GM23338 (cell line): ENCODE measurements around the gene KRT85.

Experiments
- CREB1 ChIP-seq: fragments of 250-450 bp; sonication (Bioruptor Pico); IDR thresholded peaks from 2 replicates; pipeline ENCODE4 v1.5.0; 2020; ENCODE audit warnings: low read depth, mild to moderate bottlenecking, moderate library complexity
- CTCF ChIP-seq, 2 experiments: fragments of 200-600 bp in 1 of 2; sonication (generic) in 1 of 2; conservative IDR thresholded peaks; 2 replicates each; pipeline versions ENCODE4 v1.5.1 to v1.6.1; 2016 to 2017; ENCODE audit warnings: antibody characterized with exemption in 2 of 2, low read depth in 2 of 2, mild to moderate bottlenecking in 2 of 2, moderate library complexity in 1 of 2
- ETS1 ChIP-seq: IDR thresholded peaks from 2 replicates; pipeline ENCODE4 v1.6.1; 2016; ENCODE audit warnings: antibody characterized with exemption
- EZH2 ChIP-seq: fragments of 200-600 bp; sonication (generic); IDR thresholded peaks from one replicate; pipeline ENCODE4 v1.8.0; 2017; ENCODE audit warnings: antibody characterized with exemption, mild to moderate bottlenecking, low read depth; ENCODE audit not compliant: unreplicated experiment
- EZH2phosphoT487 ChIP-seq: fragments of 200-600 bp; sonication (generic); IDR thresholded peaks from one replicate; pipeline ENCODE4 v1.8.1; 2018; ENCODE audit warnings: antibody characterized with exemption; ENCODE audit not compliant: unreplicated experiment
- JUNB ChIP-seq: IDR thresholded peaks from one replicate; pipeline ENCODE4 v1.6.1; 2016; ENCODE audit warnings: antibody characterized with exemption; ENCODE audit not compliant: unreplicated experiment
- POLR2AphosphoS5 ChIP-seq: IDR thresholded peaks from 2 replicates; pipeline ENCODE4 v1.6.1; 2016; ENCODE audit warnings: antibody characterized with exemption, low read depth
- STAT1 ChIP-seq: IDR thresholded peaks from one replicate; pipeline ENCODE4 v1.6.1; 2016; ENCODE audit warnings: antibody characterized with exemption; ENCODE audit not compliant: unreplicated experiment
- ZNF114 ChIP-seq: fragments of 250-450 bp; sonication (Bioruptor Pico); IDR thresholded peaks from 2 replicates; pipeline ENCODE4 v1.5.0; 2020; ENCODE audit warnings: mild to moderate bottlenecking, moderate library complexity
- ZNF331 ChIP-seq: fragments of 250-450 bp; sonication (Bioruptor Pico); IDR thresholded peaks from 2 replicates; pipeline ENCODE4 v1.5.0; 2020; ENCODE audit warnings: low read depth, mild to moderate bottlenecking, moderate library complexity
- ZNF462 ChIP-seq: fragments of 250-450 bp; sonication (Bioruptor Pico); IDR thresholded peaks from 2 replicates; pipeline ENCODE4 v1.5.0; 2020; ENCODE audit warnings: mild to moderate bottlenecking, moderate library complexity
- TF ChIP-seq, protein P1 (sequence below): IDR thresholded peaks from one replicate; pipeline ENCODE4 v1.6.1; 2018; ENCODE audit warnings: antibody characterized with exemption; ENCODE audit not compliant: unreplicated experiment

DNA sequence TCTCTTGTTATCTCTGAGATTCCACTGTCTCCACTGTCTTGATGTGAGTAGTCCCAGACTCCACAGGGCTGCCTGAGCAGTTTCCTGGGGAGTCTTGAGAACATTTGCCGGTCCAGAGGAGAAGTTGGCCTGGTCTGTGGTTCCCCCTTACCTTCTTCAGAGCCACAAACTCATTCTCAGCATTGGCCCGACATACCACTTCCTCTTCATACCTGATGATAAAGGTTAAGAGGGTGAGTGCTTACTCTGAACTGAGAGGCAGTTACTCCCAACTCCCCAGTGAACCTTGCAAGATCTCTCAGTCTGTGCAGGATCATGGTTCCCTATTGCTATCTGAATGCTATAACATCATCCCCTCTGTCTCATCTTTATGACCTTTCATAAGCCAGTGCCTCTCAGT, 15.6 kb upstream of the KRT85 start:
- TF ChIP-seq EZH2 (no peak), CTCF (conservative IDR thresholded peaks at IDR 0.05; ENCODE audit: low read depth in 2 of 2) (no peak), POLR2AphosphoS5 (no peak), CREB1 (CRISPR knock-in tag) (no peak), ZNF331 (CRISPR knock-in tag) (no peak), ETS1 (no peak), JUNB (no peak), EZH2phosphoT487 (no peak), ZNF114 (CRISPR knock-in tag) (no peak), STAT1 (no peak), ZNF462 (CRISPR knock-in tag) (no peak)
- TF ChIP-seq, protein P1, sequence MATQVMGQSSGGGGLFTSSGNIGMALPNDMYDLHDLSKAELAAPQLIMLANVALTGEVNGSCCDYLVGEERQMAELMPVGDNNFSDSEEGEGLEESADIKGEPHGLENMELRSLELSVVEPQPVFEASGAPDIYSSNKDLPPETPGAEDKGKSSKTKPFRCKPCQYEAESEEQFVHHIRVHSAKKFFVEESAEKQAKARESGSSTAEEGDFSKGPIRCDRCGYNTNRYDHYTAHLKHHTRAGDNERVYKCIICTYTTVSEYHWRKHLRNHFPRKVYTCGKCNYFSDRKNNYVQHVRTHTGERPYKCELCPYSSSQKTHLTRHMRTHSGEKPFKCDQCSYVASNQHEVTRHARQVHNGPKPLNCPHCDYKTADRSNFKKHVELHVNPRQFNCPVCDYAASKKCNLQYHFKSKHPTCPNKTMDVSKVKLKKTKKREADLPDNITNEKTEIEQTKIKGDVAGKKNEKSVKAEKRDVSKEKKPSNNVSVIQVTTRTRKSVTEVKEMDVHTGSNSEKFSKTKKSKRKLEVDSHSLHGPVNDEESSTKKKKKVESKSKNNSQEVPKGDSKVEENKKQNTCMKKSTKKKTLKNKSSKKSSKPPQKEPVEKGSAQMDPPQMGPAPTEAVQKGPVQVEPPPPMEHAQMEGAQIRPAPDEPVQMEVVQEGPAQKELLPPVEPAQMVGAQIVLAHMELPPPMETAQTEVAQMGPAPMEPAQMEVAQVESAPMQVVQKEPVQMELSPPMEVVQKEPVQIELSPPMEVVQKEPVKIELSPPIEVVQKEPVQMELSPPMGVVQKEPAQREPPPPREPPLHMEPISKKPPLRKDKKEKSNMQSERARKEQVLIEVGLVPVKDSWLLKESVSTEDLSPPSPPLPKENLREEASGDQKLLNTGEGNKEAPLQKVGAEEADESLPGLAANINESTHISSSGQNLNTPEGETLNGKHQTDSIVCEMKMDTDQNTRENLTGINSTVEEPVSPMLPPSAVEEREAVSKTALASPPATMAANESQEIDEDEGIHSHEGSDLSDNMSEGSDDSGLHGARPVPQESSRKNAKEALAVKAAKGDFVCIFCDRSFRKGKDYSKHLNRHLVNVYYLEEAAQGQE: no peak
